ENCODE results near the gene HELZ2.

Gene HELZ2

GRCh38 chr20:63553251-63553932 is 20.6 kb downstream of the HELZ2 start:
- peak; percentile 82 to 85 for DNase-seq (ENCODE audit: low read depth in 1 of 2, low spot score in 1 of 2)

GRCh38 chr20:63552481-63553249 is 21.4 kb downstream of the HELZ2 start:
- no peak for DNase-seq (ENCODE audit: low read depth in 1 of 2, low spot score in 1 of 2)

- no peak for DNase-seq (ENCODE audit: low read depth in 1 of 2, low spot score in 1 of 2)
Measured at GRCh38 chr20:63551068-63551467, 23.0 kb downstream of the HELZ2 start.

- DNase-seq (ENCODE audit: low read depth in 1 of 2, low spot score in 1 of 2), result no peak
Measured at GRCh38 chr20:63549679-63550282, 24.3 kb downstream of the HELZ2 start.

GRCh38 chr20:63549019-63549418 is 25.0 kb downstream of the HELZ2 start:
- no peak for DNase-seq (ENCODE audit: low read depth in 1 of 2, low spot score in 1 of 2)

- no peak for DNase-seq (ENCODE audit: low read depth in 1 of 2, low spot score in 1 of 2)
Measured at GRCh38 chr20:63548542-63548941, 25.5 kb downstream of the HELZ2 start.

GRCh38 chr20:63547725-63548480 is 26.1 kb downstream of the HELZ2 start, which contains the start of gene SRMS:
Gene SRMS (minus strand): TSS chr20:63547749. CDS start chr20:63547463, 286 bp downstream.
- no peak for DNase-seq (ENCODE audit: low read depth in 1 of 2, low spot score in 1 of 2)

- no peak for DNase-seq (ENCODE audit: low read depth in 1 of 2, low spot score in 1 of 2)
Measured at GRCh38 chr20:63546956-63547724, 26.9 kb downstream of the HELZ2 start.

- DNase-seq (ENCODE audit: low read depth in 1 of 2, low spot score in 1 of 2), result no peak
Measured at GRCh38 chr20:63546256-63546955, 27.6 kb downstream of the HELZ2 start.

GRCh38 chr20:63545814-63546213 is 28.2 kb downstream of the HELZ2 start:
- no peak for DNase-seq (ENCODE audit: low read depth in 1 of 2, low spot score in 1 of 2)

GRCh38 chr20:63544958-63545516 is 29.0 kb downstream of the HELZ2 start:
- no peak for DNase-seq (ENCODE audit: low read depth in 1 of 2, low spot score in 1 of 2)

GRCh38 chr20:63544241-63544957 is 29.6 kb downstream of the HELZ2 start:
- no peak for DNase-seq (ENCODE audit: low read depth in 1 of 2, low spot score in 1 of 2)

GRCh38 chr20:63543733-63544132 is 30.3 kb downstream of the HELZ2 start:
- DNase-seq (ENCODE audit: low read depth in 1 of 2, low spot score in 1 of 2), result no peak

- DNase-seq (ENCODE audit: low read depth in 1 of 2, low spot score in 1 of 2), result no peak
Measured at GRCh38 chr20:63543131-63543530, 30.9 kb downstream of the HELZ2 start.

GRCh38 chr20:63542696-63543095 is 31.3 kb downstream of the HELZ2 start:
- no peak for DNase-seq (ENCODE audit: low read depth in 1 of 2, low spot score in 1 of 2)

GRCh38 chr20:63542031-63542559 is 31.9 kb downstream of the HELZ2 start:
- no peak for DNase-seq (ENCODE audit: low read depth in 1 of 2, low spot score in 1 of 2)

GRCh38 chr20:63541371-63541770 is 32.7 kb downstream of the HELZ2 start:
- DNase-seq (ENCODE audit: low read depth in 1 of 2, low spot score in 1 of 2), result no peak

GRCh38 chr20:63540417-63541186 is 33.4 kb downstream of the HELZ2 start:
- DNase-seq (ENCODE audit: low read depth in 1 of 2, low spot score in 1 of 2), result no peak

All from activated CD4-positive, alpha-beta T cell treated with anti-CD3 and anti-CD28 coated beads, Interleukin-2, amount 50 U/mL, for 24 hours (primary cell).